Activated CD8-positive, alpha-beta T cell treated with anti-CD3 and anti-CD28 coated beads for 36 hours (primary cell): ENCODE data around the gene FATE1. TPM values are rescaled to one million over a fixed set of nuclear protein-coding genes. Genes with fewer than 3 reads are reported as not detected.
A peak's percentile ranks its signal among the peaks of the same experiment; 100 is the strongest.

Experiments
- ATAC-seq: fragments of 200-7000 bp; cut with Tn5 transposase; one replicate; pipeline ENCODE4 v1.10.0; 2021; ENCODE audit warnings: mild to moderate bottlenecking, moderate library complexity
- CTCF ChIA-PET: fragments of 350-600 bp; sonication (Branson Sonifier 250); formaldehyde crosslinking; loops from one replicate; lab custom pipeline; 2021; ENCODE audit warnings: antibody characterized with exemption; lab: Charles Lee
- POLR2A ChIA-PET: fragments of 350-600 bp; sonication (Branson Sonifier 250); formaldehyde crosslinking; loops from one replicate; lab custom pipeline; 2021; ENCODE audit warnings: antibody characterized with exemption; lab: Charles Lee
- DNase-seq: peaks from one replicate; pipeline ENCODE4 v3.0.0-alpha.2; 2020
- H3K27ac Mint-ChIP-seq: one replicate; pipeline ENCODE4 v1.8.0; 2021; ENCODE audit warnings: mild to moderate bottlenecking, mixed read lengths
- H3K27me3 Mint-ChIP-seq: one replicate; pipeline ENCODE4 v1.8.0; 2021; ENCODE audit warnings: mixed read lengths
- H3K36me3 Mint-ChIP-seq: one replicate; pipeline ENCODE4 v1.8.0; 2021; ENCODE audit warnings: low read depth, mixed read lengths
- H3K4me1 Mint-ChIP-seq: one replicate; pipeline ENCODE4 v1.8.0; 2021; ENCODE audit warnings: low read depth, mixed read lengths
- H3K4me3 Mint-ChIP-seq: one replicate; pipeline ENCODE4 v1.8.0; 2021; ENCODE audit warnings: mild to moderate bottlenecking, moderate library complexity, mixed read lengths
- H3K9me3 Mint-ChIP-seq: one replicate; pipeline ENCODE4 v1.8.0; 2021; ENCODE audit warnings: mixed read lengths
- CTCF ChIP-seq: fragments of 200-600 bp; IDR thresholded peaks from one replicate; pipeline ENCODE4 v1.8.0; 2022; ENCODE audit warnings: antibody characterized with exemption, mild to moderate bottlenecking
- intact Hi-C: fragments of 100-400 bp; cut with micrococcal nuclease; formaldehyde crosslinking; loops from one replicate; pipeline ENCODE4 v1.10.0; 2022
- total RNA-seq, 2 experiments: library from RNA; stranded (reverse); gene quantifications; one replicate each; pipeline ENCODE4 v1.2.3, GENCODE V29; 2021

The FATE1 gene
- total RNA-seq, 2 experiments from 2014 or later = not detected

GRCh38 chrX:151745651-151746050 is 29.8 kb downstream of the FATE1 start:
- Mint-ChIP-seq H3K36me3 (no peaks in the 10 kb centered on the region), H3K27ac (no peak overlapping the region), H3K27me3 (peaks cover 2% of the 10 kb centered on the region), H3K4me3 (no peak overlapping the region), H3K9me3 (no peaks in the 10 kb centered on the region), H3K4me1 (no peaks in the 10 kb centered on the region)
- TF ChIP-seq CTCF = no peak
- ATAC-seq (no peak), DNase-seq (no peak)
- intact Hi-C loops = no loop called here
- ChIA-PET POLR2A (no interaction called here), CTCF (no interaction called here)

DNA sequence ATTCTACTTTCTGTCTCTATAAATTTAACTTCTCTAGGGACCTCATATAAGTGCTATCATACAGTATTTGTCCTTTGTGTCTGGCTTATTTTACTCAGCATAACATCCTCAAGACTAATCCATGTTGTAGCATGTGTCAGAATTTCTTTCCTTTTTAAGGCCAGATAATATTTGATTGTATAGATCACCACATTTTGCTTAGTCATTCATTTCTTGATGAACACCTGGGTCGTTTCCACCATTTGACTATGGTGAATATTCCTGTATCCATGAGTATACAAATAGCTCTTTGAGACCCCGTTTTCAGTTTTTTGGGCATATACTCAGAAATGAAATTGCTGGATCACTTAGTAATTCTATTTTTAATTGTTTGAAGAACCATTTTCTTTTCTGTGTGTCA is 30.7 kb downstream of the FATE1 start:
- Mint-ChIP-seq H3K27me3 (peaks cover 3% of the 10 kb centered on the region), H3K4me1 (no peaks in the 10 kb centered on the region), H3K4me3 (no peak overlapping the region), H3K36me3 (no peaks in the 10 kb centered on the region), H3K27ac (no peak overlapping the region), H3K9me3 (no peaks in the 10 kb centered on the region)
- ChIA-PET CTCF (no interaction called here), POLR2A (no interaction called here)
- DNase-seq (no peak), ATAC-seq (no peak)
- intact Hi-C loops = no loop called here
- TF ChIP-seq CTCF = no peak

DNA sequence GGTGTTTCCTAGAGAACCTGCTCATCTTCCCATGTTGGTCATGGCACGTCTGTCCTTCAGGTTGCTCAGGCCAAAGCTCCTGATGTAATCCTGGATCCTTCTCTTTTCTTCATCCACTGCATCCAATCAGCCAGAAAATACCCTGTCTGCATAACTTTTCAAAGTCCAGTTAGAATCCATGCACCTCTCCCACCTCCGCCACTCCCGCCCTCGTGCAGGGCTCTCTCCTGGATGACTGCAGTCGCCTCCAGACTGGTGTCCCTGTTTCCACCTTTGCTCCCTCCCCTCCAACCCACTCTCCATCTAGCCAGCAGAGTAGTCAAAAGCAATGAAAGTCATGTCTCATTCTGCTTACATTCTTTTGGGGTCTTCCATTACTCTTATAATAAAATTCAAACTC is 34.7 kb downstream of the FATE1 start:
- Mint-ChIP-seq H3K9me3 (no peaks in the 10 kb centered on the region), H3K4me1 (no peaks in the 10 kb centered on the region), H3K36me3 (no peaks in the 10 kb centered on the region), H3K4me3 (no peak overlapping the region), H3K27me3 (peaks cover 3% of the 10 kb centered on the region), H3K27ac (no peak overlapping the region)
- ChIA-PET POLR2A (no interaction called here), CTCF (no interaction called here)
- no peak for TF ChIP-seq CTCF
- intact Hi-C loops = no loop called here
- ATAC-seq (no peak), DNase-seq (no peak)

DNA sequence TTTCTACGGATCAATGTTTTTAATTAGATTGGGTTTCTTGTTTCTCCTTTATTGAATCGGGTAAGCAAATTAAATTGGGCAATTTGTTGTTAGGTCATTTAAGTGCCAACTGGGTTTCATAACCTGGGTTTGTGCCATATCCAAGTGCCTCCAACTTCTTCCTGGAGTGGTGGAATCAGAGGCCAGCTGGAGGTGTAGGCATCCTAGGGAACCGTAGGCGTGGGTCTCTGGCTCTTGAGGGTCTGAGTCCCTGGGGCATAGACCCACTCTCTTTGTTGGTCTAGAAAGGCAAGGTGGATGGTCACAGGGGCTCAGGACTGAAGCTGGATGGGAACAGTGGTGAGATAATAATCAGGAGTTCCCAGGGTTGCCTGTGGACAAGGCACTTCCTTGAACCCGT is 37.0 kb downstream of the FATE1 start:
- TF ChIP-seq CTCF = no peak
- DNase-seq = no peak
- Mint-ChIP-seq H3K36me3 (no peaks in the 10 kb centered on the region), H3K4me3 (no peak overlapping the region), H3K27me3 (peaks cover 3% of the 10 kb centered on the region), H3K9me3 (no peaks in the 10 kb centered on the region), H3K4me1 (no peaks in the 10 kb centered on the region), H3K27ac (no peak overlapping the region)
- intact Hi-C loops = no loop called here
- CTCF ChIA-PET = interaction anchor here (0.7 to 1.8 kb wide), 4 partner anchors 12 to 880 kb away, joined by 3 to 10 read pairs (median 5); no protein-coding TSS in a partner anchor
- POLR2A ChIA-PET = no interaction called here
- no peak for ATAC-seq

DNA sequence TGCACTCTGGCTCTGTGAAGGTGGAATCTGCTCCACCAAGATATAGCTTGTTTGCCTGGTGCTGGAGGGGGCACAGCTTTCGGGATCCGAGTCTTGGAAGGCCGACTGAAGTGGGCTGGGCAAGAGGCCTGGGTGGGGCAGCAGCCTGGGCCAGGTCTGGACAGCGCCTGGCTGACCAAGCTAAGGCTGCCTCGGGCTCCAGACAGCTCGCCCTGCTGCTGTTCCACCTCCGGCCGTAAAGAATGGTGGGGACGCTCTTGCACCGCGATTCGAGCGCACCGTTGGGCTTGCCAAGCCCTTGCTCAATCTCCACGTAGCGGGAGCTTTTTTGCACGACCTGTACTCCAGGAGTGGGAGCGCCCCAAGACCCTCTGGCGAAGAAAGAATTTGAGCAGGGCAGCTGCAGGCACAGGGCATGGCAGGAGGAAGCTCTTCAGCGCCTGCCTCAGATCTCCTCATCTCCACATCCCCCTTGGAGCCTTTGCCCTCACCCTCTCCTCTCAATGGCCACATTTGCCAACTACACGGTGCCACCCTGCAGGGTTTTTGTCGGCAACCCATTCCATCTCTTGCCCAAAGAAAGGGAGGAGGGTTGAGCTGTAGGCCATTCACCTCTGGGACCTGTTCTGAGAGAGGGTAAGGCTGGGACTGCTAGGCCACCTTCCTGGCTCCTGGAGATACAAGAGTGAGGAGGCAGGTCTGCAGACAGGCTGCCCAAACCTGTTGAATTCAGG is 37.6 kb downstream of the FATE1 start:
- no peaks in the 10 kb centered on the region for H3K4me1 Mint-ChIP-seq
- intact Hi-C loops = no loop called here
- POLR2A ChIA-PET = no interaction called here
- peak; percentile 20 for DNase-seq
- peak; percentile 41 for TF ChIP-seq CTCF
- H3K4me3 Mint-ChIP-seq = no peak overlapping the region
- H3K9me3 Mint-ChIP-seq = no peaks in the 10 kb centered on the region
- peaks cover 3% of the 10 kb centered on the region for H3K27me3 Mint-ChIP-seq
- no peaks in the 10 kb centered on the region for H3K36me3 Mint-ChIP-seq
- H3K27ac Mint-ChIP-seq = no peak overlapping the region
- CTCF ChIA-PET = interaction anchor here (0.7 to 1.0 kb wide), 3 partner anchors 11 to 879 kb away, joined by 3 to 10 read pairs (median 3); no protein-coding TSS in a partner anchor
- peak; percentile 58 for ATAC-seq
